ACC112 (cell line): ENCODE measurements around the gene GANC.

Source experiments
- H2AFZ ChIP-seq: fragments of 200-600 bp; sonication (generic); one replicate; pipeline ENCODE4 v1.6.0; 2017; ENCODE audit warnings: antibody characterized with exemption, low read length; ENCODE audit not compliant: unreplicated experiment
- H3K27ac ChIP-seq: fragments of 200-600 bp; sonication (generic); 2 replicates; pipeline ENCODE4 v1.5.1; 2014; ENCODE audit warnings: low read depth, mild to moderate bottlenecking, antibody characterized with exemption, low read length, moderate library complexity
- H3K27me3 ChIP-seq: fragments of 200-600 bp; sonication (generic); 2 replicates; pipeline ENCODE4 v1.6.1; 2014; ENCODE audit warnings: mild to moderate bottlenecking, antibody characterized with exemption, low read length, moderate library complexity, mixed read lengths; ENCODE audit not compliant: insufficient read depth
- H3K36me3 ChIP-seq: fragments of 200-600 bp; sonication (generic); 2 replicates; pipeline ENCODE4 v1.6.1; 2016; ENCODE audit warnings: mild to moderate bottlenecking, antibody characterized with exemption, low read length, moderate library complexity, mixed read lengths; ENCODE audit not compliant: insufficient read depth
- H3K4me1 ChIP-seq: fragments of 200-600 bp; sonication (generic); one replicate; pipeline ENCODE4 v1.6.1; 2016; ENCODE audit warnings: low read length, mixed read lengths; ENCODE audit not compliant: insufficient read depth, unreplicated experiment, control insufficient read depth
- H3K4me3 ChIP-seq: fragments of 200-600 bp; sonication (generic); 2 replicates; pipeline ENCODE4 v1.5.1; 2014; ENCODE audit warnings: mild to moderate bottlenecking, low read depth, low read length
- H3K79me2 ChIP-seq: fragments of 200-600 bp; sonication (generic); one replicate; pipeline ENCODE4 v1.6.0; 2016; ENCODE audit warnings: low read length; ENCODE audit not compliant: control insufficient read depth, unreplicated experiment, insufficient read depth

GANC gene

GRCh38 chr15:42371096-42371495, 98.1 kb downstream of the GANC start:
- no peaks in the 10 kb centered on the region for H3K27me3 ChIP-seq
- no peaks in the 10 kb centered on the region for H3K79me2 ChIP-seq
- no peak overlapping the region for H2AFZ ChIP-seq
- H3K27ac ChIP-seq, result peak overlapping the region; percentile 34; the same call in 1 of the 2 replicates
- peaks cover 4% of the 10 kb centered on the region for H3K4me1 ChIP-seq
- H3K36me3 ChIP-seq, result no peaks in the 10 kb centered on the region
- no peak overlapping the region for H3K4me3 ChIP-seq

- Histone ChIP-seq H3K79me2 (no peaks in the 10 kb centered on the region), H2AFZ (no peak overlapping the region), H3K27me3 (no peaks in the 10 kb centered on the region), H3K36me3 (no peaks in the 10 kb centered on the region), H3K4me1 (no peaks in the 10 kb centered on the region), H3K27ac (no peak overlapping the region), H3K4me3 (no peak overlapping the region)
Measured at GRCh38 chr15:42373274-42373673, 100.3 kb downstream of the GANC start.

DNA sequence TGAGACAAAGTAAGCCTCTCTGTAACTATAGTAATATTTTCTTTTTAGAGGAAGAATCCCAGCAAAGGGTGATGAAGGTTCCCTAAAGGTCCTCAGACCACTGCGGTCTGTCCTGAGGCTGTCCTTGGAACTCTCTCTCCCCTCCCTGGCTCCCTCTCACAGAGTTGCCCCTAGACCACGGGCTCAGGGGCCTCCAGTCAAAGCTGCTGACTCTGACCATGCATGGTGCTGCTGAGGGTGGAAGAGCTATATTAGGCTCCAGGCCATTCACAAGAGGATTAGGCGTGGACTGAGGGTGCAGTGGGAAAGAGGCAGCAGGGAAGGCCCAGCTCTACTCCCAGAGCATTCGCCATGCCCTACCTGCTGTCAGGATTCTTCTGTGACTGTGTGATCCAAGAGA, 100.9 kb downstream of the GANC start:
- Histone ChIP-seq H3K27me3 (no peaks in the 10 kb centered on the region), H3K27ac (no peak overlapping the region), H3K36me3 (no peaks in the 10 kb centered on the region), H2AFZ (no peak overlapping the region), H3K79me2 (no peaks in the 10 kb centered on the region), H3K4me1 (no peaks in the 10 kb centered on the region), H3K4me3 (no peak overlapping the region)

DNA sequence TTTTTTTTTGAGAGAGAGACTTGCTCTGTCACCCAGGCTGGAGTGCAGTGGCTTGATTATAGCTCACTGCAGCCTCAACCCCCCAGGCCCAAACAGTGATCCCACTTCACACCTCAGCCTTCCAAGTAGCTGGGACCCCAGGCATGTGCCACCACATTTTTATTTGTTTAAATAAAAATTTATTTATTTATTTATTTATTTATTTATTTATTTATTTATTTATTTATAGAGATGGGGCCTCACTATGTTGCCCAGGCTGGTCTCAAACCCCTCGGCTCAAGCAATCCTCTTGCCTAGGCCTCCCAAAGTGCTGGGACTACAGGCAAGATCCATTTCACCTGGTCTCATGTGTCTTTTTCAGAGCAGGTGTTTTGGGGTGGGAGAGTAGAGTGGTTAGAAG, 101.8 kb downstream of the GANC start:
- no peak overlapping the region for H3K27ac ChIP-seq
- H3K36me3 ChIP-seq, result no peaks in the 10 kb centered on the region
- H3K79me2 ChIP-seq, result no peaks in the 10 kb centered on the region
- no peaks in the 10 kb centered on the region for H3K27me3 ChIP-seq
- no peaks in the 10 kb centered on the region for H3K4me1 ChIP-seq
- no peak overlapping the region for H2AFZ ChIP-seq
- H3K4me3 ChIP-seq, result no peak overlapping the region

DNA sequence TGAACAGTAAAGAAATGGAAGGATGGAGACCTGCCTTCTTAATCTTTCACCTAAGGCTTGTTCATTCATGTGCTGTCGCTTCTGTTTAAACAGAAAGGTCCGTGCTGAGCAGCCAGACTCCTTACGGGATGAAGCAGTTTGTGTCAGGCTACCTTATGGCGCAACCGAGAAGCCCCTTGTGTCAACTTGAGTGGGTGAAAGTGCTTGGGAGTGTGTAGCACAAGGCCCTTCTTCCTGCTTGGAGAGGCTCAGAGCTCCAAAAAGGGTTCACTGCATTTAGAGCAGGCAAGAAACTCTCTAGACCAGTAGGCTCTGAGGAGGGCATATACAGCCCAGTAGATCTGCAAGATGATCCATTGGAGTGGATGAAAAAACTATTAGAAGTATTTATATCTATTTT, 102.3 kb downstream of the GANC start:
- H2AFZ ChIP-seq, result no peak overlapping the region
- no peak overlapping the region for H3K27ac ChIP-seq
- H3K79me2 ChIP-seq, result no peaks in the 10 kb centered on the region
- H3K4me1 ChIP-seq, result no peaks in the 10 kb centered on the region
- H3K36me3 ChIP-seq, result no peaks in the 10 kb centered on the region
- no peak overlapping the region for H3K4me3 ChIP-seq
- H3K27me3 ChIP-seq, result no peaks in the 10 kb centered on the region

DNA sequence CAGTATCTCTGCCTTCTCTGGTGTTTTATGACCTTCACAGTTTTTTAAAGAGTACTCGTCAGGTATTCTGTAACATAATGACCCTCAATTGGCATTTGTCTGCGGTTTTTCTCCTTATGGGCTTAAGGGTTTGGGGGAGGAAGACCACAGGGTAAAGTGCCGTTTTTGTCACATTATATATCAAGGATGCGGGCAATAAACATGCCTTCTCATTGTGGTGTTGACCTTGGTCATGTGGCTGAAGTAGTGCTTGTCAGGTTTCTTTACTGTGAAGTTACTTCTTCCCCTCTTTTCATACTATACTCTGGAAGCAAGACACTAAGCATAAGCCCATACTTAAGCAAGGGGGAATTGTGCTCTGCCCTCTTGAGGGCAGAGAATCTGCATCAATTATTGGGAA, 102.9 kb downstream of the GANC start:
- H3K79me2 ChIP-seq, result no peaks in the 10 kb centered on the region
- no peaks in the 10 kb centered on the region for H3K27me3 ChIP-seq
- H3K4me3 ChIP-seq, result no peak overlapping the region
- no peak overlapping the region for H2AFZ ChIP-seq
- no peaks in the 10 kb centered on the region for H3K36me3 ChIP-seq
- H3K4me1 ChIP-seq, result no peaks in the 10 kb centered on the region
- H3K27ac ChIP-seq, result no peak overlapping the region

GRCh38 chr15:42378011-42378410, 105.0 kb downstream of the GANC start:
- Histone ChIP-seq H3K27ac (no peak overlapping the region), H3K79me2 (no peaks in the 10 kb centered on the region), H3K36me3 (no peaks in the 10 kb centered on the region), H3K4me1 (no peaks in the 10 kb centered on the region), H3K27me3 (no peaks in the 10 kb centered on the region), H3K4me3 (no peak overlapping the region), H2AFZ (no peak overlapping the region)

- H2AFZ ChIP-seq, result no peak overlapping the region
- H3K79me2 ChIP-seq, result no peaks in the 10 kb centered on the region
- H3K4me3 ChIP-seq, result no peak overlapping the region
- H3K27ac ChIP-seq, result no peak overlapping the region
- no peaks in the 10 kb centered on the region for H3K36me3 ChIP-seq
- no peaks in the 10 kb centered on the region for H3K4me1 ChIP-seq
- H3K27me3 ChIP-seq, result no peaks in the 10 kb centered on the region
Measured at GRCh38 chr15:42384597-42384996, 111.6 kb downstream of the GANC start.

DNA sequence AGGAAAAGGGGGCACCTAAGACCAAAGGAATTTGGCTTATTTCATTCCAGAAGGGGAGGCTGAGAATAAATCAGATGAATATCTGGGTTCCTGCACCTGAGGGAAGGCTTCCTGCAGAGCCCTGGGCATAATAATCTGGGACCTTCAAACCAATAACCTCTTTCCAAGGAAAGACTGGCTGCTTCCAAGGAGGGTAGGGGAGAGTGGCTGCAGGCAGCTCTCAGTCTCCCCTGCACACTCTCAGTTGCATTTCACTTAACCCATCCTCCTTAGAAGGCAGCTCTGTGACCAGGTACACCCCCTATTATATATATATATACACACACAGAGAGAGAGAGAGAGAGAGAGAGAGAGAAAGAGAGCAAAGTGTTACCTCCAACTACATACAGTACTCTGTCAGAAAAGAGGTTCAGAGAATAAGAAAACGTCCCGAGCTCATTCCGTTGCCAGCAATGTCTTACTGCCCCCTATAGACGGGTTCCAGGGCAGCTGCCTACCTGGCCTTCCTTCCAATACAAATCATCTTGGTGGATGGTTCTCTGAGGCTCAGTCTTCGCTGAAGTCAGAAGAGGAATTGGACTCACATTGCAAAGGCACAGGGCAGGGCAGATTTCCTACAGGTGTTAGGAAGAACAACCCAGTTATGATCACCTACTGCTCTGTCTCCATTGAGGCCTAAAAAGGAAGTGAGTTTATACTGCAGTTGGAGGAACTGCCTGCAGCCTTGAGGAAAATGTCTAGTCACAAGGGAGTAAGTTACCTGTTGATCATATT, 112.4 kb downstream of the GANC start:
- no peaks in the 10 kb centered on the region for H3K36me3 ChIP-seq

GRCh38 chr15:42385980-42386700, 113.1 kb downstream of the GANC start:
- H3K79me2 ChIP-seq, result no peaks in the 10 kb centered on the region
- H3K27ac ChIP-seq, result no peak overlapping the region
- H2AFZ ChIP-seq, result no peak overlapping the region
- H3K4me1 ChIP-seq, result no peaks in the 10 kb centered on the region
- no peaks in the 10 kb centered on the region for H3K36me3 ChIP-seq
- no peak overlapping the region for H3K4me3 ChIP-seq
- no peaks in the 10 kb centered on the region for H3K27me3 ChIP-seq

More for the DNA sequence above, 112.4 kb downstream of the GANC start:
- H3K4me1 ChIP-seq, result no peaks in the 10 kb centered on the region
- no peaks in the 10 kb centered on the region for H3K27me3 ChIP-seq
- no peaks in the 10 kb centered on the region for H3K79me2 ChIP-seq
- H2AFZ ChIP-seq, result no peak overlapping the region
- H3K4me3 ChIP-seq, result no peak overlapping the region
- no peak overlapping the region for H3K27ac ChIP-seq

GRCh38 chr15:42387603-42388002, 114.6 kb downstream of the GANC start:
- Histone ChIP-seq H3K36me3 (no peaks in the 10 kb centered on the region), H2AFZ (no peak overlapping the region), H3K79me2 (no peaks in the 10 kb centered on the region), H3K27me3 (no peaks in the 10 kb centered on the region), H3K4me3 (no peak overlapping the region), H3K27ac (no peak overlapping the region), H3K4me1 (no peaks in the 10 kb centered on the region)
